Endothelial cell of umbilical vein (primary cell): ENCODE results near the gene MYRIP. TPM values are rescaled to one million over a fixed set of nuclear protein-coding genes. Genes with fewer than 3 reads are reported as not detected.
"Not testable (repeated sequence)": the region's sequence is repeated elsewhere in the genome, so short reads cannot be mapped to it uniquely, and the experiment has no call there.

Source experiments
- BruUV-seq: library from RNA; stranded (reverse); fragments of 400-500 nt; replicated peaks from 2 replicates; lab custom pipeline; 2021; lab: Mats Ljungman, UMichigan
- CTCF ChIA-PET: fragments of 300-600, 350-600 bp; sonication (Branson Sonifier 250); formaldehyde crosslinking; loops from one replicate; lab custom pipeline; 2021; ENCODE audit warnings: antibody characterized with exemption, inconsistent platforms; lab: Charles Lee
- POLR2A ChIA-PET: fragments of 300-600, 350-600 bp; sonication (Branson Sonifier 250); formaldehyde crosslinking; loops from one replicate; lab custom pipeline; 2021; ENCODE audit warnings: antibody characterized with exemption, inconsistent platforms; lab: Charles Lee
- DNase-seq: peaks from one replicate; pipeline ENCODE4 v3.0.0-alpha.2; 2011; ENCODE audit warnings: low read depth, low spot score
- FAIRE-seq: peaks from 2 replicates; lab custom pipeline; 2011; peaks lifted over from hg19 to GRCh38; lab: Jason Lieb, UNC
- H2AFZ ChIP-seq: 2 replicates; pipeline ENCODE4 v1.6.0; 2012; ENCODE audit warnings: low read depth, low read length, control low read depth, inconsistent platforms
- H3K27ac ChIP-seq: 2 replicates; pipeline ENCODE4 v1.5.1; 2011; ENCODE audit warnings: low read depth, mild to moderate bottlenecking, control low read depth, low read length, moderate library complexity; ENCODE audit not compliant: insufficient read depth
- H3K27me3 ChIP-seq, 2 experiments: 2 replicates each; pipeline versions ENCODE4 v1.6.0 to v1.6.1; 2011; ENCODE audit warnings: low read length in 2 of 2, mixed read lengths in 1 of 2; ENCODE audit not compliant: control insufficient read depth in 2 of 2, insufficient read depth in 2 of 2
- H3K36me3 ChIP-seq, 2 experiments: 2 replicates in 1 of 2; 3 replicates in 1 of 2; pipeline ENCODE4 v1.5.1; 2011; ENCODE audit warnings: low read length in 2 of 2, mild to moderate bottlenecking in 1 of 2, moderate library complexity in 1 of 2; ENCODE audit not compliant: control insufficient read depth in 2 of 2, insufficient read depth in 2 of 2; ENCODE audit errors: extremely low read depth in 1 of 2
- H3K4me1 ChIP-seq: 3 replicates; pipeline ENCODE4 v1.5.1; 2011; ENCODE audit warnings: mild to moderate bottlenecking, low read length; ENCODE audit not compliant: control insufficient read depth, insufficient read depth; ENCODE audit errors: extremely low read depth
- H3K4me2 ChIP-seq: 2 replicates; pipeline ENCODE4 v1.6.1; 2011; ENCODE audit warnings: low read length, control low read depth, mixed read lengths; ENCODE audit not compliant: insufficient read depth
- H3K4me3 ChIP-seq, 3 experiments: fragments of 200-600 bp in 1 of 3; sonication (generic), shearing (Covaris generic) in 1 of 3; replicated peaks in 1 of 3; 2 replicates each; pipeline ENCODE4 v1.5.1; 2011 to 2016; ENCODE audit warnings: control low read depth in 3 of 3, low read length in 3 of 3, mild to moderate bottlenecking in 2 of 3, inconsistent platforms in 1 of 3, low read depth in 1 of 3, moderate library complexity in 1 of 3; ENCODE audit not compliant: insufficient read depth in 1 of 3
- H3K79me2 ChIP-seq: 2 replicates; pipeline ENCODE4 v1.6.0; 2012; ENCODE audit warnings: low read length, inconsistent platforms; ENCODE audit not compliant: control insufficient read depth, insufficient read depth
- H3K9ac ChIP-seq: replicated peaks from 2 replicates; pipeline ENCODE3; 2011; ENCODE audit warnings: low read length, control low read depth; ENCODE audit not compliant: insufficient read depth; ENCODE audit errors: extremely low read depth
- H3K9me1 ChIP-seq: replicated peaks from 3 replicates; pipeline ENCODE4 v1.6.0; 2011; ENCODE audit warnings: mild to moderate bottlenecking, low read length; ENCODE audit not compliant: control insufficient read depth, insufficient read depth; ENCODE audit errors: extremely low read depth
- H3K9me3 ChIP-seq: replicated peaks from 2 replicates; pipeline ENCODE4 v1.5.1; 2012; ENCODE audit warnings: low read length, inconsistent platforms; ENCODE audit not compliant: control insufficient read depth, insufficient read depth
- H4K20me1 ChIP-seq: replicated peaks from 2 replicates; pipeline ENCODE3; 2011; ENCODE audit warnings: mild to moderate bottlenecking, low read length; ENCODE audit not compliant: control insufficient read depth, insufficient read depth; ENCODE audit errors: extremely low read depth
- EZH2 ChIP-seq: IDR thresholded peaks from 2 replicates; pipeline ENCODE4 v1.6.1; 2012; ENCODE audit warnings: borderline replicate concordance, low read depth, mild to moderate bottlenecking, moderate library complexity, low read length, inconsistent platforms; ENCODE audit not compliant: severe bottlenecking
- FOS ChIP-seq: IDR thresholded peaks from 2 replicates; pipeline ENCODE4 v1.6.1; 2011; ENCODE audit warnings: mild to moderate bottlenecking, low read length, moderate library complexity, borderline replicate concordance; ENCODE audit not compliant: insufficient read depth
- GATA2 ChIP-seq: IDR thresholded peaks from 2 replicates; pipeline ENCODE4 v1.7.0; 2011; ENCODE audit warnings: low read depth, mild to moderate bottlenecking, moderate library complexity, mixed read lengths, low read length; ENCODE audit not compliant: insufficient read length, insufficient read depth
- JUN ChIP-seq: IDR thresholded peaks from 2 replicates; pipeline ENCODE4 v1.6.1; 2011; ENCODE audit warnings: borderline replicate concordance, low read depth; ENCODE audit not compliant: insufficient read length, insufficient read depth
- MYC ChIP-seq: IDR thresholded peaks from one replicate; pipeline ENCODE4 v1.6.1; 2011; ENCODE audit warnings: mild to moderate bottlenecking, low read depth, low read length
- POLR2A ChIP-seq: IDR thresholded peaks from 2 replicates; pipeline ENCODE4 v1.6.1; 2012; ENCODE audit warnings: low read depth, mild to moderate bottlenecking, control low read depth, low read length
- POLR2AphosphoS5 ChIP-seq: IDR thresholded peaks from 2 replicates; pipeline ENCODE4 v1.6.1; 2012; ENCODE audit warnings: low read depth, mild to moderate bottlenecking, control low read depth, low read length, moderate library complexity; ENCODE audit not compliant: insufficient read depth
- dilution Hi-C: fragments of 300-500 bp; cut with MboI; formaldehyde crosslinking; loops from one replicate; pipeline ENCODE4 v1.15.0; 2019; ENCODE audit warnings: low sequenced_read_pairs; ENCODE audit not compliant: extremely low pct_ligation_motif_present
- intact Hi-C: fragments of 100-400 bp; cut with micrococcal nuclease; formaldehyde crosslinking; loops from one replicate; pipeline ENCODE4 v1.10.0; 2022
- polyA plus RNA-seq, 4 experiments: library from polyadenylated mRNA; depleted of rRNA in 3 of 4; stranded (reverse) in 3 of 4; unstranded in 1 of 4; fragments of >200 nt; gene quantifications; 2 replicates each; pipeline versions ENCODE4 v1.2.1 to v1.2.3, GENCODE V29; 2011 to 2012; ENCODE audit warnings: missing spikeins in 1 of 4
- total RNA-seq: library from RNA; stranded (reverse); gene quantifications from 2 replicates; pipeline ENCODE4 v1.2.3, GENCODE V29; 2021

MYRIP gene
- total and polyA plus RNA-seq, 2 donors (not counting 3 experiments of a cell fraction or from before 2014, with no cell fraction given): 6.7 to 11.9 TPM

DNA sequence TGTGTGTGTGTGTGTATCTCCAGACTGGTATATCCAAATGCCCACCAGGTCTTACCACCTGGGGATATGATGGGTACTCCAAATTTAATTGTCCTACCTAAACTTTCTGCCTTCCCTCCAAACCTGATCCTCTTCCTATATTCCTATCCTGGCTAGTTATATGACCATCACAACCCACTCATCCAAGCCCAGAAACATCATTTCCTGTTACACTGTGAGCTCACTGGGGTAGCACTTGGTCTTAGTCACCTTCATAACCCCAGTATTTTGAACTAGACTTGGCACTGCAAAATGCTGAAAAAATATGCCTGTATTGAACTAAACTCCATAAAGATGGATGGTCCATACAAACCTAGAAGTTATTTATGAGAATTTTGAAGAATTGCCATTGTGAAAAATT lies 321.3 kb downstream of the MYRIP start:
- H3K4me1 ChIP-seq: no peaks in the 10 kb centered on the region
- no peaks in the 10 kb centered on the region for H3K27me3 ChIP-seq
- DNase-seq (no peak), FAIRE-seq (no peak)
- no peaks in the 10 kb centered on the region for H3K79me2 ChIP-seq
- no peak overlapping the region for H2AFZ ChIP-seq
- no peak overlapping the region for H3K4me3 ChIP-seq
- H4K20me1 ChIP-seq: no peaks in the 10 kb centered on the region
- ChIA-PET CTCF (interaction anchor here (1.0 to 1.4 kb wide), 2 partner anchors 11 to 13 kb away, joined by 3 to 4 read pairs; no protein-coding TSS in a partner anchor), POLR2A (no interaction called here)
- no peak overlapping the region for H3K4me2 ChIP-seq
- H3K9me1 ChIP-seq: no peaks in the 10 kb centered on the region
- dilution Hi-C loops: no loop called here
- no peaks in the 10 kb centered on the region for H3K9me3 ChIP-seq
- BruUV-seq: no TSS peak
- no peak overlapping the region for H3K9ac ChIP-seq
- no peak overlapping the region for H3K27ac ChIP-seq
- no peak for TF ChIP-seq POLR2AphosphoS5
- peak; percentile 48 for TF ChIP-seq FOS
- no peak for TF ChIP-seq MYC
- no peak for TF ChIP-seq GATA2
- TF ChIP-seq EZH2: no peak
- TF ChIP-seq JUN: no peak
- no peak for TF ChIP-seq POLR2A
- H3K36me3 ChIP-seq: no peaks in the 10 kb centered on the region
- intact Hi-C loops: no loop called here

DNA sequence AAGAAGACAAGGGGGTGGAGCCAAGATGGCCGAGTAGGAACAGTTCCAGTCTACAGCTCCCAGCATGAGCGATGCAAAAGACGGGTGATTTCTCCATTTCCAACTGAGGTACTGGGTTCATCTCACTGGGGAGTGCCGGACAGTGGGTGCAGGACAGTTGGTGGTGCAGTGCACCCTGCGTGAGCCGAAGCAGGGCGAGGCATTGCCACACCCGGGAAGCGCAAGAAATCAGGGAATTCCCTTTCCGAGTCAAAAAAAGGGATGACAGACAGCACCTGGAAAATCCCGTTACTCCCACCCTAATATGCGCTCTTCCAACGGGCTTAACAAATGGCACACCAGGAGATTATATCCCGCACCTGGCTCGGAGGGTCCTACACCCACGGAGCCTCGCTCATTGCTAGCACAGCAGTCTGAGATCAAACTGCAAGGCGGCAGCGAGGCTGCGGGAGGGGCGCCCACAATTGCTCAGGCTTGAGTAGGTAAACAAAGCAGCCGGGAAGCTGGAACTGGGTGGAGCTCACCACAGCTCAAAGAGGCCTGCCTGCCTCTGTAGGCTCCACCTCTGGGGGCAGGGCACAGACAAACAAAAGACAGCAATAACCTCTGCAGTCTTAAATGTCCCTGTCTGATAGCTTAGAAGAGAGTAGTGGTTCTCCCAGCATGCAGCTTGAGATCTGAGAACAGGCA lies 324.6 kb downstream of the MYRIP start:
- H3K4me1 ChIP-seq, H3K9ac ChIP-seq, H3K4me2 ChIP-seq, H3K9me1 ChIP-seq, CTCF ChIA-PET, H4K20me1 ChIP-seq, H3K4me3 ChIP-seq, H3K36me3 ChIP-seq, intact Hi-C loops, H3K27ac ChIP-seq, DNase-seq, H2AFZ ChIP-seq, dilution Hi-C loops, FAIRE-seq, BruUV-seq, H3K27me3 ChIP-seq, H3K79me2 ChIP-seq, H3K9me3 ChIP-seq, POLR2A ChIA-PET: not testable (repeated sequence)
